ENCODE results near the gene CHMP2A. TPM values are rescaled to one million over a fixed set of nuclear protein-coding genes. Genes with fewer than 3 reads are reported as not detected.

The CHMP2A gene
- total RNA-seq, 1 experiment from 2014 or later = 109 TPM

DNA sequence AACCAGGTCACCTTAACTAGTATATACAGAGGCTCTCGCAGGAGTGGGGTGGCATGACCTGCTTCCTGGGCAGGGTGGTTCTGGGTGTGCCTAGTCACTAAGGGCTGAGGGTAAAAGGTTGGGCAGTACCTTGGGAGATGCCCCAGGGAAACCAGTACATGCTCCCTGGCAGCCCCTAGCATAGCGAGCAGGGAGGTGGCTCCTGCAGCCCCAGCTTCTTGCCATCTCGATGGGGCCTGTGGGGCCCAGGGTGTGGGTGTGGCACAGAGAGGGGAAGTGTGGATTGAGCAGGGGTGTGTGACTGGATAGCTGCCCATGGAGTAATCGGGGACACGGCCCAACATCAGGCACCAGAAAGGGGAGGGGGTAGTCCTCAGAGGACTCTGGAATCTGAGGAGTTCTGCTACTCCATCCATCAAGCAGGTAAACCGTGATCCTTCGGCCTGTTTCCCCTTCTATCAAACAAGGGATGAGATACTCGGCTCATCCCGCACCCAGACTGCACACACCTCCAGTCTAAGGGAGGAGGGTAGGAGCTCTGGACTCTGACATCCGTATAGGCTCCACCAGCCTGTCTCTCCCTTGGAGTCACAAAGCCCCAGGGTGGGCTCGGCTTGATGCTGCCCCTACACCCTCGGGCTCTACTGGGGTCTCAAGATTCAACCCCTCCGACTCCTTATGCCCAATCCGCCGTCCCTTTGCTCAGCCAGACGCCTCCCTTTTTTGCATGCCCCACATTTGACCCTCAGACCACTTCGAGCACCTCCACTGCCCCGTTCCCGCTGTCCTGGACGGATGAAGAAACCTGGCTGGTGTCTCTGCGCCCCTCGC lies 36.4 kb downstream of the CHMP2A start:
- Mint-ChIP-seq H3K36me3 (peaks cover 5% of the 10 kb centered on the region), H3K4me3 (peak overlapping the region; percentile 97), H3K27me3 (ENCODE audit: low read depth) (no peaks in the 10 kb centered on the region; the same call in 1 of the 2 replicates), H3K4me1 (peaks cover 52% of the 10 kb centered on the region), H3K27ac (peak overlapping the region; percentile 99), H3K9me3 (no peaks in the 10 kb centered on the region)
- TF ChIP-seq ZNF219 (CRISPR knock-in tag; IDR thresholded peaks at IDR 0.05; ENCODE audit: borderline replicate concordance) (no peak), NR2C2 (CRISPR knock-in tag; IDR thresholded peaks at IDR 0.05) (no peak), SMAD3 (CRISPR knock-in tag; IDR thresholded peaks at IDR 0.05; ENCODE audit: borderline replicate concordance) (no peak), OVOL2 (CRISPR knock-in tag; IDR thresholded peaks at IDR 0.05; ENCODE audit: borderline replicate concordance) (no peak), ZNF396 (CRISPR knock-in tag; IDR thresholded peaks at IDR 0.05; ENCODE audit: borderline replicate concordance) (no peak), GABPB1 (CRISPR knock-in tag; IDR thresholded peaks at IDR 0.05) (no peak), TEAD4 (CRISPR knock-in tag; IDR thresholded peaks at IDR 0.05) (no peak), ZNF423 (CRISPR knock-in tag; IDR thresholded peaks at IDR 0.05) (no peak), NFYB (CRISPR knock-in tag; conservative IDR thresholded peaks at IDR 0.05; ENCODE audit: low read depth) (no peak), EMX1 (CRISPR knock-in tag; IDR thresholded peaks at IDR 0.05) (no peak), NFE2L1 (CRISPR knock-in tag; IDR thresholded peaks at IDR 0.05) (no peak), ZNF121 (CRISPR knock-in tag; IDR thresholded peaks at IDR 0.05) (no peak)
- TF ChIP-seq, protein P1, sequence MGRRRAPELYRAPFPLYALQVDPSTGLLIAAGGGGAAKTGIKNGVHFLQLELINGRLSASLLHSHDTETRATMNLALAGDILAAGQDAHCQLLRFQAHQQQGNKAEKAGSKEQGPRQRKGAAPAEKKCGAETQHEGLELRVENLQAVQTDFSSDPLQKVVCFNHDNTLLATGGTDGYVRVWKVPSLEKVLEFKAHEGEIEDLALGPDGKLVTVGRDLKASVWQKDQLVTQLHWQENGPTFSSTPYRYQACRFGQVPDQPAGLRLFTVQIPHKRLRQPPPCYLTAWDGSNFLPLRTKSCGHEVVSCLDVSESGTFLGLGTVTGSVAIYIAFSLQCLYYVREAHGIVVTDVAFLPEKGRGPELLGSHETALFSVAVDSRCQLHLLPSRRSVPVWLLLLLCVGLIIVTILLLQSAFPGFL (CRISPR knock-in tag; IDR thresholded peaks at IDR 0.05; ENCODE audit: borderline replicate concordance) = no peak
- TF ChIP-seq, protein P2, sequence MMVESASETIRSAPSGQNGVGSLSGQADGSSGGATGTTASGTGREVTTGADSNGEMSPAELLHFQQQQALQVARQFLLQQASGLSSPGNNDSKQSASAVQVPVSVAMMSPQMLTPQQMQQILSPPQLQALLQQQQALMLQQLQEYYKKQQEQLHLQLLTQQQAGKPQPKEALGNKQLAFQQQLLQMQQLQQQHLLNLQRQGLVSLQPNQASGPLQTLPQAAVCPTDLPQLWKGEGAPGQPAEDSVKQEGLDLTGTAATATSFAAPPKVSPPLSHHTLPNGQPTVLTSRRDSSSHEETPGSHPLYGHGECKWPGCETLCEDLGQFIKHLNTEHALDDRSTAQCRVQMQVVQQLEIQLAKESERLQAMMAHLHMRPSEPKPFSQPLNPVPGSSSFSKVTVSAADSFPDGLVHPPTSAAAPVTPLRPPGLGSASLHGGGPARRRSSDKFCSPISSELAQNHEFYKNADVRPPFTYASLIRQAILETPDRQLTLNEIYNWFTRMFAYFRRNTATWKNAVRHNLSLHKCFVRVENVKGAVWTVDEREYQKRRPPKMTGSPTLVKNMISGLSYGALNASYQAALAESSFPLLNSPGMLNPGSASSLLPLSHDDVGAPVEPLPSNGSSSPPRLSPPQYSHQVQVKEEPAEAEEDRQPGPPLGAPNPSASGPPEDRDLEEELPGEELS (CRISPR knock-in tag; IDR thresholded peaks at IDR 0.05) = no peak
- TF ChIP-seq, protein P3, sequence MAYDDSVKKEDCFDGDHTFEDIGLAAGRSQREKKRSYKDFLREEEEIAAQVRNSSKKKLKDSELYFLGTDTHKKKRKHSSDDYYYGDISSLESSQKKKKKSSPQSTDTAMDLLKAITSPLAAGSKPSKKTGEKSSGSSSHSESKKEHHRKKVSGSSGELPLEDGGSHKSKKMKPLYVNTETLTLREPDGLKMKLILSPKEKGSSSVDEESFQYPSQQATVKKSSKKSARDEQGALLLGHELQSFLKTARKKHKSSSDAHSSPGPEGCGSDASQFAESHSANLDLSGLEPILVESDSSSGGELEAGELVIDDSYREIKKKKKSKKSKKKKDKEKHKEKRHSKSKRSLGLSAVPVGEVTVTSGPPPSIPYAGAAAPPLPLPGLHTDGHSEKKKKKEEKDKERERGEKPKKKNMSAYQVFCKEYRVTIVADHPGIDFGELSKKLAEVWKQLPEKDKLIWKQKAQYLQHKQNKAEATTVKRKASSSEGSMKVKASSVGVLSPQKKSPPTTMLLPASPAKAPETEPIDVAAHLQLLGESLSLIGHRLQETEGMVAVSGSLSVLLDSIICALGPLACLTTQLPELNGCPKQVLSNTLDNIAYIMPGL (CRISPR knock-in tag; IDR thresholded peaks at IDR 0.05) = no peak
- TF ChIP-seq, protein P4, sequence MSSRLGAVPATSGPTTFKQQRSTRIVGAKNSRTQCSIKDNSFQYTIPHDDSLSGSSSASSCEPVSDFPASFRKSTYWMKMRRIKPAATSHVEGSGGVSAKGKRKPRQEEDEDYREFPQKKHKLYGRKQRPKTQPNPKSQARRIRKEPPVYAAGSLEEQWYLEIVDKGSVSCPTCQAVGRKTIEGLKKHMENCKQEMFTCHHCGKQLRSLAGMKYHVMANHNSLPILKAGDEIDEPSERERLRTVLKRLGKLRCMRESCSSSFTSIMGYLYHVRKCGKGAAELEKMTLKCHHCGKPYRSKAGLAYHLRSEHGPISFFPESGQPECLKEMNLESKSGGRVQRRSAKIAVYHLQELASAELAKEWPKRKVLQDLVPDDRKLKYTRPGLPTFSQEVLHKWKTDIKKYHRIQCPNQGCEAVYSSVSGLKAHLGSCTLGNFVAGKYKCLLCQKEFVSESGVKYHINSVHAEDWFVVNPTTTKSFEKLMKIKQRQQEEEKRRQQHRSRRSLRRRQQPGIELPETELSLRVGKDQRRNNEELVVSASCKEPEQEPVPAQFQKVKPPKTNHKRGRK (CRISPR knock-in tag; IDR thresholded peaks at IDR 0.05; ENCODE audit: borderline replicate concordance) = no peak
- TF ChIP-seq, protein P5, sequence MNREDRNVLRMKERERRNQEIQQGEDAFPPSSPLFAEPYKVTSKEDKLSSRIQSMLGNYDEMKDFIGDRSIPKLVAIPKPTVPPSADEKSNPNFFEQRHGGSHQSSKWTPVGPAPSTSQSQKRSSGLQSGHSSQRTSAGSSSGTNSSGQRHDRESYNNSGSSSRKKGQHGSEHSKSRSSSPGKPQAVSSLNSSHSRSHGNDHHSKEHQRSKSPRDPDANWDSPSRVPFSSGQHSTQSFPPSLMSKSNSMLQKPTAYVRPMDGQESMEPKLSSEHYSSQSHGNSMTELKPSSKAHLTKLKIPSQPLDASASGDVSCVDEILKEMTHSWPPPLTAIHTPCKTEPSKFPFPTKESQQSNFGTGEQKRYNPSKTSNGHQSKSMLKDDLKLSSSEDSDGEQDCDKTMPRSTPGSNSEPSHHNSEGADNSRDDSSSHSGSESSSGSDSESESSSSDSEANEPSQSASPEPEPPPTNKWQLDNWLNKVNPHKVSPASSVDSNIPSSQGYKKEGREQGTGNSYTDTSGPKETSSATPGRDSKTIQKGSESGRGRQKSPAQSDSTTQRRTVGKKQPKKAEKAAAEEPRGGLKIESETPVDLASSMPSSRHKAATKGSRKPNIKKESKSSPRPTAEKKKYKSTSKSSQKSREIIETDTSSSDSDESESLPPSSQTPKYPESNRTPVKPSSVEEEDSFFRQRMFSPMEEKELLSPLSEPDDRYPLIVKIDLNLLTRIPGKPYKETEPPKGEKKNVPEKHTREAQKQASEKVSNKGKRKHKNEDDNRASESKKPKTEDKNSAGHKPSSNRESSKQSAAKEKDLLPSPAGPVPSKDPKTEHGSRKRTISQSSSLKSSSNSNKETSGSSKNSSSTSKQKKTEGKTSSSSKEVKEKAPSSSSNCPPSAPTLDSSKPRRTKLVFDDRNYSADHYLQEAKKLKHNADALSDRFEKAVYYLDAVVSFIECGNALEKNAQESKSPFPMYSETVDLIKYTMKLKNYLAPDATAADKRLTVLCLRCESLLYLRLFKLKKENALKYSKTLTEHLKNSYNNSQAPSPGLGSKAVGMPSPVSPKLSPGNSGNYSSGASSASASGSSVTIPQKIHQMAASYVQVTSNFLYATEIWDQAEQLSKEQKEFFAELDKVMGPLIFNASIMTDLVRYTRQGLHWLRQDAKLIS (CRISPR knock-in tag; IDR thresholded peaks at IDR 0.05; ENCODE audit: borderline replicate concordance) = no peak
- TF ChIP-seq, protein P6, sequence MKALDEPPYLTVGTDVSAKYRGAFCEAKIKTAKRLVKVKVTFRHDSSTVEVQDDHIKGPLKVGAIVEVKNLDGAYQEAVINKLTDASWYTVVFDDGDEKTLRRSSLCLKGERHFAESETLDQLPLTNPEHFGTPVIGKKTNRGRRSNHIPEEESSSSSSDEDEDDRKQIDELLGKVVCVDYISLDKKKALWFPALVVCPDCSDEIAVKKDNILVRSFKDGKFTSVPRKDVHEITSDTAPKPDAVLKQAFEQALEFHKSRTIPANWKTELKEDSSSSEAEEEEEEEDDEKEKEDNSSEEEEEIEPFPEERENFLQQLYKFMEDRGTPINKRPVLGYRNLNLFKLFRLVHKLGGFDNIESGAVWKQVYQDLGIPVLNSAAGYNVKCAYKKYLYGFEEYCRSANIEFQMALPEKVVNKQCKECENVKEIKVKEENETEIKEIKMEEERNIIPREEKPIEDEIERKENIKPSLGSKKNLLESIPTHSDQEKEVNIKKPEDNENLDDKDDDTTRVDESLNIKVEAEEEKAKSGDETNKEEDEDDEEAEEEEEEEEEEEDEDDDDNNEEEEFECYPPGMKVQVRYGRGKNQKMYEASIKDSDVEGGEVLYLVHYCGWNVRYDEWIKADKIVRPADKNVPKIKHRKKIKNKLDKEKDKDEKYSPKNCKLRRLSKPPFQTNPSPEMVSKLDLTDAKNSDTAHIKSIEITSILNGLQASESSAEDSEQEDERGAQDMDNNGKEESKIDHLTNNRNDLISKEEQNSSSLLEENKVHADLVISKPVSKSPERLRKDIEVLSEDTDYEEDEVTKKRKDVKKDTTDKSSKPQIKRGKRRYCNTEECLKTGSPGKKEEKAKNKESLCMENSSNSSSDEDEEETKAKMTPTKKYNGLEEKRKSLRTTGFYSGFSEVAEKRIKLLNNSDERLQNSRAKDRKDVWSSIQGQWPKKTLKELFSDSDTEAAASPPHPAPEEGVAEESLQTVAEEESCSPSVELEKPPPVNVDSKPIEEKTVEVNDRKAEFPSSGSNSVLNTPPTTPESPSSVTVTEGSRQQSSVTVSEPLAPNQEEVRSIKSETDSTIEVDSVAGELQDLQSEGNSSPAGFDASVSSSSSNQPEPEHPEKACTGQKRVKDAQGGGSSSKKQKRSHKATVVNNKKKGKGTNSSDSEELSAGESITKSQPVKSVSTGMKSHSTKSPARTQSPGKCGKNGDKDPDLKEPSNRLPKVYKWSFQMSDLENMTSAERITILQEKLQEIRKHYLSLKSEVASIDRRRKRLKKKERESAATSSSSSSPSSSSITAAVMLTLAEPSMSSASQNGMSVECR (CRISPR knock-in tag; IDR thresholded peaks at IDR 0.05; ENCODE audit: borderline replicate concordance) = no peak
- ChIA-PET CTCF (interaction anchor here (0.6 to 6.5 kb wide), 28 partner anchors 10 to 497 kb away, joined by 3 to 60 read pairs (median 6); partner anchors contain the start of genes CHMP2A, RNF225, TRIM28 and UBE2M), POLR2A (interaction anchor here (1.3 to 3.3 kb wide), 6 partner anchors 20 to 44 kb away, joined by 3 to 34 read pairs (median 12); partner anchors contain the start of genes CHMP2A, TRIM28 and UBE2M)
- no peak for ATAC-seq
- DNase-seq (ENCODE audit: low spot score) = no peak
